Measurements from ENCODE around the gene SGTB.
"Not testable (repeated sequence)": the region's sequence is repeated elsewhere in the genome, so short reads cannot be mapped to it uniquely, and the experiment has no call there.

The SGTB gene

DNA sequence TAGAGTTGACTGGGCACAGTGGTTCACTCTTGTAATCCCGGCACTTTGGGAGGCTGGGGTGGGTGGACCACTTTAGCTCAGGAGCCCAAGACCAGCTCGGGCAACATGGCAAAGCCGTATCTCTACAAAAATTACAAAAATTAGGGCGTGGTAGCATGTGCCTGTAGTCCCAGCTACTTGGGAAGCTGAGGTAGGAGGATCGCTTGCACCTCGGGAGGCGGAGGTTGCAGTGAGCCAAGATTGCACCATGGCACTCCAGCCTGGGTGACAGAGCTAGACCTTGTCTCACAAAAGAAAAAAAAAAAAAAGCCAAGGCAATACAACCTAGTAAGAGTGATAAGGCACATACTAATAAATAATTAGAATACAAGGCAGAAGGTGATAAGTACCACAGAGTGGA, 15.9 kb upstream of the SGTB start:
- in situ Hi-C loops (cut with MboI; ENCODE audit: low pct_unique_long_range_greater_than_20kb, low sequenced_read_pairs), result no loop called here
- no peak for DNase-seq

DNA sequence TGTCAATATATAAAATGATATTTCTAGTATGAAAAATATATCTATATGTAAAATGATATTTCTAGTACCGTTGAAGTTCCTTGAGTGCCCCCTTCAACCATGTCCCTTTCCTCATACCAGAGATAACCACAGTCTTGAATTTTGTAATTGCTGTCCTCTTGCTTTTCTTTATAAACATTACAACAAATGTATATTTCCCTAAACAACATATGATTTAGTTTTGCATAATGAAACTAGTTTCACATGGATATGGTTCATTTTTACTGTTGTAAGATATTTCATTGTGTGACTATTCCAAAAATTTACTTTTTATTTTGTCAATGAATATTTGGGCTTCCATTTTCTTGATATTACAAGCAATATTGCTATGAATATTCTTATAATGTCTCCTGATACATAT, 14.1 kb upstream of the SGTB start:
- in situ Hi-C loops (cut with MboI; ENCODE audit: low pct_unique_long_range_greater_than_20kb, low sequenced_read_pairs), result no loop called here
- DNase-seq, result no peak

DNA sequence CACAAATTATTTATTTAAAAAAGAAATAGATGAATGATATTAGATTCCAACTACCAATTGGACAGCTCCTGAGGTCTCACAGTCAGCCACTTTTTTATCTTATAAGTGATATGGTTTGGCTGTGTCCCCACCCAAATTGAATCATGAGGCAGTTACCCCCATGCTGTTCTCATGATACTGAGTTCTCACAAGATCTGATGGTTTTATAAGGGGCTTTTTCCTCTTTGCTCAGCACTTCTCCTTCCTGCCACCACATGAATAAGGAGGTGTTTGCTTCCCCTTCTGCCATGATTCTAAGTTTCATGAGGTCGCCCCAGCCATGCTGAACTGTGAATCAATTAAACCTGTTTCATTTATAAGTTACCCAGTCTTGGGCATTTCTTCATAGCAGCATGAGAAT, 13.0 kb upstream of the SGTB start:
- DNase-seq, result peak; percentile 56
- in situ Hi-C loops (cut with MboI; ENCODE audit: low pct_unique_long_range_greater_than_20kb, low sequenced_read_pairs), result no loop called here

- DNase-seq, result peak; percentile 23
- in situ Hi-C loops (cut with MboI; ENCODE audit: low pct_unique_long_range_greater_than_20kb, low sequenced_read_pairs), result not testable (repeated sequence)
Observed at GRCh38 chr5:65734196-65734775, 12.4 kb upstream of the SGTB start.

GRCh38 chr5:65732046-65732445, 10.1 kb upstream of the SGTB start:
- in situ Hi-C loops (cut with MboI; ENCODE audit: low pct_unique_long_range_greater_than_20kb, low sequenced_read_pairs); DNase-seq: not testable (repeated sequence)

DNA sequence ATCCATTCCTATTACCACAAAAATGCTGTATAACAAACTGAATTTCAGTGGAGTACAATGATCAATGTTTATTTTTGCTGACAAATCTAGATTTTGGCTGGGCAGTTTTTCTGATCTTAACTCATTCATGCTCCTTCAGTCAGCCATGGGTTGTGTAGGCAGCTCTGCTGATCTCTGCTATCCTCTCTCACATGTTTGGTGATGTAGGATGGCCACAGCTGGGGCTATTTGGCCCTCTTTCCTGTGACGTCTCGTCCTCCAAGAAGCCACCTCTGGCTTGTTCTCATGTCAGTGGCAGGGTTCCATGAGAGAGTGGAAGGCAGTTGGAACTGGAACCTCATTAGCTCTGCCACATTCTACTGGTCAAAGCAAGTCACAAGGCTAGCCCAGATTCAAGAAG, 9.0 kb upstream of the SGTB start:
- in situ Hi-C loops (cut with MboI; ENCODE audit: low pct_unique_long_range_greater_than_20kb, low sequenced_read_pairs), result no loop called here
- no peak for DNase-seq

- in situ Hi-C loops (cut with MboI; ENCODE audit: low pct_unique_long_range_greater_than_20kb, low sequenced_read_pairs), result no loop called here
- DNase-seq, result no peak
Observed at GRCh38 chr5:65728218-65728617, 6.3 kb upstream of the SGTB start.

DNA sequence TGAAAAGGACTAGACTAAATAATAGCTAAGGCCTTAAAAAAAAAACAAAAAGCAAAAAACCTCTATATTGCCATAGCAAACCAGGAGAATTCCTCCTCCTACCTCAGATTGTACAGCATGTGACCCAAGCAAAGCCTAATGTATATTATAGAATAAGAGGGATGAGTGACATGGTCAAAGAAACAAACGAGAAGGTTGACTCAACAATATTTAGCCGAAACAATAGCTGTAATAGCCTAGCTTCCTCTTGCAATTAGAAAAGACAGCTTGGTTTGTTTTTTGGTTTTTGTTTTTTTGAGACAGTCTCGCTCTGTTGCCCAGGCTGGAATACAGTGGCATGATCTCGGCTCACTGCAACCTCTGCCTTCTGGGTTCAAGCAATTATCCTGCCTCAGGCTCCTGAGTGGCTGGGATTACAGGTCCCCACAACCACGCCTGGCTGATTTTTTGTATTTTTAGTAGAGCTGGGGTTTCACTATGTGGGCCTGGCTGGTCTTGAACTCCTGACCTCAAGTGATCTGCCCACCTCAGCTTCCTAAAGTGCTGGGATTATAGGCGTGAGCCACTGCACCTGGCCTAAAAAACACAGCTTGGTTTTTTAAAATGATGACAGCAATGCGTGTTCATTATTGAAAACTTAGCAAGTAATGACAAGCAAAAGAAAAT, 5.7 kb upstream of the SGTB start:
- no peak for DNase-seq
- in situ Hi-C loops (cut with MboI; ENCODE audit: low pct_unique_long_range_greater_than_20kb, low sequenced_read_pairs), result no loop called here

GRCh38 chr5:65722575-65723403, 880 bp upstream of the SGTB start:
- DNase-seq, result peak; percentile 73
- in situ Hi-C loops (cut with MboI; ENCODE audit: low pct_unique_long_range_greater_than_20kb, low sequenced_read_pairs), result no loop called here

- in situ Hi-C loops (cut with MboI; ENCODE audit: low pct_unique_long_range_greater_than_20kb, low sequenced_read_pairs), result no loop called here
- peak; percentile 53 for DNase-seq
Observed at GRCh38 chr5:65721050-65721719, 724 bp downstream of the SGTB start.

DNA sequence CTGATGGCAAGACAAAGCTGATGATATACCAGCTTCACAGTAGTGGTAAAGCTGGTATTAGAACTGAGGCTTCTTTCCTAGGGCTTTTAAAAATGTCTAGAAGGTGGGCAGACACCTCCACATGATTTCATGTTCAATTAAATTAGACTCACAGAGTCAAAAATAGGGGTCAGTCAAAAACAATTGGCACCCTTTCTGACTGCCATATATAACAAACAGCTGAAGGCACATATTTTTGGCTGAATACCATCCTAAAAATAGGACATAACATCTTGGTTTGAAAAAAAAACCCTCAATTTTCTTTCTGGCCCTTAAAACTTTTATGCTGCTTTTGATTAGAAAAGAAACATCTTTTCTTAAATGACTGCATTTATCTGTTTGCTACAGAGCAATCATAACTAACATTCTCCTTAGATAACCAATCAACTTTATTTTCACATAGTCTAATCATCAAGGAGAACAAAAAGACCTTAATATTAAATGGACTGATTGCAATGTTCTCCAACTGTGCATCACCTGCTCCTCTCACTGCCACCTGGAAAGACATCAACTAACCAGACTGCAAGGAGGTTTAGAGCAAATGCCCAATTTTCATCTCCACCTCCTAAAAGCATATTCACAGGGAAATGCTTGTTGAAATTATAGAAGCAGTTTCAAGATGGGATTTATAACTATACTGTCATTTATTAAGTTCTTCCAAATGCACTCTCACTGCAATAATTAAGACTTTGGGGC, 3.2 kb downstream of the SGTB start:
- DNase-seq, result no peak
- in situ Hi-C loops (cut with MboI; ENCODE audit: low pct_unique_long_range_greater_than_20kb, low sequenced_read_pairs), result no loop called here

- in situ Hi-C loops (cut with MboI; ENCODE audit: low pct_unique_long_range_greater_than_20kb, low sequenced_read_pairs), result no loop called here
- no peak for DNase-seq
Observed at GRCh38 chr5:65708145-65708544, 13.8 kb downstream of the SGTB start.

- no peak for DNase-seq
- in situ Hi-C loops (cut with MboI; ENCODE audit: low pct_unique_long_range_greater_than_20kb, low sequenced_read_pairs), result no loop called here
Observed at GRCh38 chr5:65707663-65708062, 14.2 kb downstream of the SGTB start.

GRCh38 chr5:65704621-65705239, 17.2 kb downstream of the SGTB start:
- in situ Hi-C loops (cut with MboI; ENCODE audit: low pct_unique_long_range_greater_than_20kb, low sequenced_read_pairs), result no loop called here
- no peak for DNase-seq

GRCh38 chr5:65702036-65702435, 19.9 kb downstream of the SGTB start:
- in situ Hi-C loops (cut with MboI; ENCODE audit: low pct_unique_long_range_greater_than_20kb, low sequenced_read_pairs), result no loop called here
- DNase-seq, result no peak

DNA sequence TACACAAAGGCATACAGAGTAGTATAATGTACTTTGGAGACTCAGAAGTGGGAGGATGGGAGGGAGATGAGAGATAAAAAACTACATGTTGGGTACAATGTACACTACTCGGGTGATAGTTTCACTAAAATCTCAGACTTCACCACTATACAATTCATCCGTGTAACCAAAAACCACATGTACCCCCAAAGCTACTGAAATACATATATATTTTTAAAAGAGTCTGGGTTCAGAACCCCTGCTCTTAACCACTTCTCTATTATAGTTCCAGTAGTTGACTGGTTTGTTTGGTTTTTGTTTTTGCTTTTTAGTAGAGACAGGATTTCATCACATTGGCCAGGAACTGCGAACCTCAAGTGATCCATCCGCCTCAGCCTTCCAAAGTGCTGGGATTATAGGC, 22.6 kb downstream of the SGTB start:
- DNase-seq, result no peak
- in situ Hi-C loops (cut with MboI; ENCODE audit: low pct_unique_long_range_greater_than_20kb, low sequenced_read_pairs), result no loop called here

- in situ Hi-C loops (cut with MboI; ENCODE audit: low pct_unique_long_range_greater_than_20kb, low sequenced_read_pairs), result no loop called here
- DNase-seq, result no peak
Observed at GRCh38 chr5:65696892-65697291, 25.0 kb downstream of the SGTB start.

- in situ Hi-C loops (cut with MboI; ENCODE audit: low pct_unique_long_range_greater_than_20kb, low sequenced_read_pairs), result no loop called here
- no peak for DNase-seq
Observed at GRCh38 chr5:65695896-65696295, 26.0 kb downstream of the SGTB start.
